IPS DF 19.7 (cell line): Measurements from ENCODE around the gene HOXA3.

Experiments used
- DNase-seq: peaks from one replicate; pipeline ENCODE4 v3.0.0-alpha.2; 2013; ENCODE audit warnings: low read depth, low spot score

Gene HOXA3

DNA sequence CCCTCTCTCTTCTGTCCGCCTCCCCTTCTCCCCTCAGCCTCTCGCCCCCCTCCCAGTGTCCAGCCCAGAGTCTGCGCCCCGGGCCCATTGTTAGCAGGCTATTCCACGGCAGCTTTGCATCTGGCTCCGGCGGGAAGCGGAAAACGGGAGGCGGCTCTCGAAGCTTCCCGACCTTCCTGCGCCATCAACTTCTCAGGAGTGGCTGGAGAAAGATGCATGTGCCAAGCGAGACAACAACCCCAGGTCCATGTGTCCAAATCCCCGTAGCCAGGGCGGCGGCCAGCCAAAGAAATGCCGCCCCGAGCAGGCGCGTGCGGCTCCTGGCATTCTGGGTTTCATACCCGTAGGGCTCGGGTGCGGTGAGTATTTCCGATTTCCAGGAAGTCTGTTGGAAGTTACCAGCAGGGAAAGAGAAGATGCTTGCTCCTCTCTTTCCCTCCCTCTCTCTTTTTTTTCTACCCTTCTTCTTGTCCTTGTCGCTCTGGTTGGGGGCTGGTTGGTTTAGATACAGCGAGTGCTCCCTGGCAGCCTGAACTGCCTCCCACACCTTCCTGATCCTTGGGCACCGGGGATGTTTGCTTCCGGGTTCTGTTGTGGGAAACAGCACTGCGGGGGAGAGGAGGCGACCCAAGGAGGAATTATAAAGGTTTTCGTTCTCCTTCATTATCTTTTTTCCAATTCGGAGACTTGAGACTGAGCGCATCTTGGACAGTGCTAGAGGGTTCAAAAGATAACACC, 48.7 kb downstream of the HOXA3 start:
- no peak for DNase-seq

GRCh38 chr7:27102581-27103442, 49.6 kb downstream of the HOXA3 start, which contains the start of gene HOXA2:
HOXA2 (minus strand) TSS chr7:27102683; CDS start chr7:27102500, 183 bp downstream.
- DNase-seq = no peak

- DNase-seq = no peak
Observed at GRCh38 chr7:27101957-27102580, 50.3 kb downstream of the HOXA3 start.

DNA sequence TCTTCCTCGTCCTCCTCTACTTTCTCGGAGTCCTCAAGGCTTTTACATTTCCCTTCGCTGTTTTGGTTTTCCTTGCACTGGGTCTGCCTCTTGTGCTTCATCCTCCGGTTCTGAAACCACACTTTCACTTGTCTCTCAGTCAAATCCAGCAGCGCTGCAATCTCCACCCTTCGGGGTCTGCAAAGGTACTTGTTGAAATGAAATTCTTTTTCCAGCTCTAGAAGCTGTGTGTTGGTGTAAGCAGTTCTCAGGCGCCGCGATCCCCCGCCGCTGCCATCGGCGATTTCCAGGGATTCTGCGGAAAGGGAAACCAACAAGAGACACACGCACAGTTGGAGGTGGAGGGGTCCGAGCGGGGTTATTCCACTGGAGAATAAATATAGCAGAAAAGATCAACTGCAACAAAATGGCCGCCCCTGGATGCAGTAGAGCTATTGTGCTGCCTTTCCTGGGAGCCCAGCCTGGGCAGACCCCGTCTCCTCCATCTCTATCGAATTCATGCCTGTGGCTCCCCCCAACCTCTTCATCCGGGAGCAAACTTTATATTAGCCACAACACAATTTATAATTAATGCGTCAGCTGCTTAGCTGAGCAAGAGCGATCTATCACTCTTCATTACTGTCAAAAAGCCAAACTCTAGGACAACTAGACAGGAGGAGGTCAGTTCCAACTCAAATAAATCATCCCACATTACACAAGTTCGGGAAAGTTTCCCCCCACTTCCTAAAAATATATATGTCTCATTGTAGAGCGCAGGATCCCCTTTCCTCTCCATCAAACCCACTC, 51.0 kb downstream of the HOXA3 start:
- no peak for DNase-seq

- no peak for DNase-seq
Observed at GRCh38 chr7:27100694-27101170, 51.7 kb downstream of the HOXA3 start.

DNA sequence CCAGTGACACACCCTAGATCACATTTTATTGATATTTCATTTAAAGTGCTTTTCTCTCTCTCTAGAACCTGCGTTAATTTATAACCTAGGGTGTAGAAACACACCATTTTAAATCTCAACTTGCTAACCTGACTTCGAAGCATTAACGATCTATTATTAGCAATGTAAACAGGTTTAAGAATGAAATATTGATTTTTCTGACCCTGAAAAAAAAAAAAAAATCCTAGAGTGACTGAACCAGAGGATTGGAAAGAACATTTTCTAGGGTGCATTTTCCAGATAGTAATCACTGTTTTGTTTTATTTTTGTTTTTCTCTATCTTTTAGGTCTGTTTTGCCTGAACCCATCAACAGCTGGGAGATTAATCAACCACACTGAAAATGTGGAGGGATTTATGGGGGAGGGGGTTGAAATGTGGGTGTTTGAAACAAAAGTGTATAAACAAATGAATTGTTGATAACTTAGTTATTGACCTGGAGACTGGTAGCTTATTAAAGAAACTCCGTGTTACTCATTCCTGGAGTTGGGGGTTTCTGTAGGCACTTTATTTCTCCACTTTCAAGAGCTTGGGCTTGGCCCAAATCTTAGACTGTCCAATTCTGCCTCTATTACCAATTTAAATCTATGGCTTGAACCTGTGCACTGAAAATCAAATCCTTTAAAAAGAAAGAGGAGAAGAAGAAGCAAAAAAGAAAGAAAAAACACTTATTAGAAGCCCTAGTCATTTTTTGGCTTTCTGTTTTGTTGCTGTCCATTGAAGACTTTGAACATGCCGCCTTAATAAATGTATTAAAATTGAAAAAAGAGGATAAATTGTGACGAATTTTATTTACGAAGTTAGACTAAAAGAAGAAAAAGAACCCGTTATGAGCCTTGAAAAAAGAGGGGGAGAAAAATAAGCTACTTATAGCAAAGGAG, 52.7 kb downstream of the HOXA3 start:
- no peak for DNase-seq

- no peak for DNase-seq
Observed at GRCh38 chr7:27098578-27099451, 53.6 kb downstream of the HOXA3 start.

DNA sequence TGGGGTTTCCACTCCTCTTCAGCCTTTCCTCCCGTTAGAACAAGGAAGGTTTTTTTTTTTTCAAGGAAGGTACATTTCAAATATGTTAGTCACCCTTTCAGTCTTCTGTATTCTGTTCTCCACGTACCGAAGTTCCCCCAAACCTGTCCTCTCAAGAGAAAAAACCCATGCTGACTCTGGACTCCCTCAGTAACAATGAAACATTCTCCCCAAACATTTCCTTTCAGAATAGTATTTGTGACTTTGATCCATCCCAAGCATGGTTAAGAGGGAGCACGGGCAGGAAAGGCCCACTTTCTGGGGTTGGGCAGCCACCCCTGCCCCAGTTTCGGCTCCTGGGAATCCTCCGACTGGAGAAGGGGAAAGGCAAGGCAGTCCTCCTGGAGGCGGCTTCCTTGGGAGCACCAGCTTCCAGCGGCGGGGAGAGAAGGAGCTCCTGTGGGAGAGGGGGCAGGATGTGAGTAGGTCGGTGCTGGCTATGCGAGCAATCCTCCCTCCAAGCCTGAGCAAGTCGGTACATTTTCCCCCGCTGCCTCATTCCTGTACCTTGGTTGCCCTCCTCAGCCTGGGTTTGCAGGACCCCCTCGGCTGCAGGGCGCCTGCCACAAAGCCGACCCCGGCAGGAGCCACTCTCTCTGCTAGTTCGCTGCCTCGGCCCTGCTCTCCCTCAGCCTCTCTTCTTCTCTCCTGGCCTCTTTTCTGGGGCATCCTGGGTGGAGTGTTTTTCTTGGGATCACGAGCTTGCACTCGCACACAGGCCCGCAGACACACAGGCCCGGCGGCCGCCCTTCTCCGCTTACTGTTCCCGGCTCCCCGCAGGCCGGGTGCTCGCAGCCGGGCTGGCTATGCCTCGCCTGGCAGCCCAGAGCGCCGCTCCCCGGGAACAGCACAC, 54.5 kb downstream of the HOXA3 start:
- DNase-seq = no peak

GRCh38 chr7:27096768-27097514, 55.4 kb downstream of the HOXA3 start:
- no peak for DNase-seq

DNA sequence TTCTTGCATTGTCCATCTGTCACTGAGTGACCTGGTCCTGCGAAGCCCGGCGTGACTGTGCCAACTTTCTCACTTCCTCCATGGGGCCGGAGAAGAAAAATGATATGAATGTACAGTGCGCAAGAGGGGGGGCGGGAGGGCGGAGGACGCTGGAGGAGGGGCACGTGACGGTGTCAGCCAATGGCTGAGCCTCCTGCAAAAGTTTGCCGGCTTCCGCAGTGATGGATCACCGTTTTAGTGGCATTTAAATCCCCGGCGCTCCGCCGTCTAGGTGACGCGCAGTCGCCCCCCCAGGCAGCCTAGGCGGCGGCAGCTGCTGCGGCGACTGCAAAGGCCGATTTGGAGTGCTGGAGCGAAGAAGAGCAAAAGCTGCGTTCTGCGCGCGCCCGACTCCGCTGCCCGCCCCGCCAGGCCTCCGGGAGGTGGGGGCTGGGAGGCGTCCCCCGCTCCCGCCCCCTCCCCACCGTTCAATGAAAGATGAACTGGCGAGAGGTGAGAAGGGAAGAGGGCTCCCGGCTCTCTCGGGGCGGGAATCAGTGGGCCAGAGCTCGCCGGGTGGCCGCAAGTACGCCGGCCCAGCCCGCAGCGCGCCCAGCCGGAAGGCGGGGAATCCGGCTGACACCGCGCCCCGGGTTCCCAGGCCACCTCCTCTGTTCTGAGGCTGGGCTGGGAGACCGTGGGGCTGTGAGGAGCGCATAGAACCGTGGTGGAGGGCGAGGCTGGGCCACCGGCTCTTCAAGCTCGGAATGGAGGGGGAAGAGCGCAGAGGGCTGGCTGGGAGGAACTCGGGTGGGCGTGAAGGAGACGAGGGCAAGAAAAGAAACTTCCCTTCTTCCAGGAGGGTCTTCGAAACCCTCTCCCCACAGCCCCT, 56.3 kb downstream of the HOXA3 start, which contains the start of gene HOXA1:
HOXA1 (minus strand) TSS at position 104 of the 871 bp plus-strand sequence; CDS start at position 16, 88 bp downstream.
- no peak for DNase-seq

DNA sequence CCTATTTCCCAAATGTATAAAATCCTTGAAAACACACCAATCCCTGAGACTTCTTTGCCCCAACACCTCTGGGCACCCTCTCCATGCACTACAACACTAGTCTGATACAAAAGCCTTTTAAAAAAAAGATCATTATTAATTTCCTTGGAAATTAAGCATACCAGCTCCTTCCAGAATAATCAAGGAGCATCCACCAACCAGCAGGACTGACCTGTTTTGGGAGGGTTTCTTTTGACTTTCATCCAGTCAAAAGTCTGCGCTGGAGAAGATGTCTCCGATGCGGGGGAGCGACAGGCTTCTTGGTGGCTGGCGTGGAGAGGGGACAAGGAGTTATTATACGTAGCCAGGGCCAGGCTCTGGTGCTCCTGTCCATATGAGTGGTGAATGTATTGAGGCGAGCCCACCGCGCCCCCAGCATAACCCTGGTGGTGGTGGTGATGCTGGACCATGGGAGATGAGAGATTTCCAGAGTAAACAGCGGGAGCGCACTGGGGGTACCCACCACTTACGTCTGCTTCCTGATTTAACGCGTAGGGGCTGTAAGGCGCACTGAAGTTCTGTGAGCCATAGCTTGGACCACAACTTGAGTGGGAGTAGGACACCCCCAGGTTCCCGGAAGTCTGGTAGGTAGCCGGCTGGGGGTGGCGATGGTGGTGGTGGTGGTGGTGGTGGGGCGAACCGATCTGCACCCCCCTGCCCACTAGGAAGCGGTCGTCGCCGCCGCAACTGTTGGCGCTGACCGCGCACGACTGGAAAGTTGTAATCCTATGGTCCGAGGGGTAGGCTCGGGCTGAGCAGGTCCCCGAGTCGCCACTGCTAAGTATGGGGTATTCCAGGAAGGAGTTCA, 57.1 kb downstream of the HOXA3 start:
- no peak for DNase-seq

DNA sequence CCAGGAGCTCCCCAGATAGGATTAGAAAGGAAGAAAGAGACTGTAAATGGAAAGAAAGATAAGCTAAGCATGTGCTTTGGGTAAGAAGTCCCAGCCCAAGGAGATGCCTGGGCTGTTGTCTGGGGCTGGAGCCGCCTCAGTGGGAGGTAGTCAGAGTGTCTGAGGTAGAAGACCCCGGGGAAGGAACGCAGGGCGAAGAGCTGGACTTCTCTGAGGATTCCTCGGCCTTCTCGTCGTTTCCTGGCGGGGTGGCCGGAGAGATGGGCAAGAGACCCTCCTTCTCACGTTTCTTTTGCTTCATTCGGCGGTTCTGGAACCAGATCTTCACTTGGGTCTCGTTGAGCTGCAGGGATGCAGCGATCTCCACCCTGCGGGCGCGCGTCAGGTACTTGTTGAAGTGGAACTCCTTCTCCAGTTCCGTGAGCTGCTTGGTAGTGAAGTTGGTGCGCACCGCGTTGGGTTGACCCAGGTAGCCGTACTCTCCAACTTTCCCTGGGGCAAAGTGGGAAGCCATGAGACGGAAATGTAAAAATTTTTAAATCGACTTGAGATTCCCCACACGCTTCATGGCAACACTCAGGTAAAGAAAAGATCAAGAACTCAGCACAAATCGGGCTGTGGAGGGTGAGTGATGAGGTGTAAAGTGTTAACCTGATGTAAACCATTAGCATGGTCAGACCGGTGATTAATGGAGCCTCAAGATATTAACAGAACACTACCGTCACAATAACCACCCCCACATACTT, 57.9 kb downstream of the HOXA3 start:
- no peak for DNase-seq

DNA sequence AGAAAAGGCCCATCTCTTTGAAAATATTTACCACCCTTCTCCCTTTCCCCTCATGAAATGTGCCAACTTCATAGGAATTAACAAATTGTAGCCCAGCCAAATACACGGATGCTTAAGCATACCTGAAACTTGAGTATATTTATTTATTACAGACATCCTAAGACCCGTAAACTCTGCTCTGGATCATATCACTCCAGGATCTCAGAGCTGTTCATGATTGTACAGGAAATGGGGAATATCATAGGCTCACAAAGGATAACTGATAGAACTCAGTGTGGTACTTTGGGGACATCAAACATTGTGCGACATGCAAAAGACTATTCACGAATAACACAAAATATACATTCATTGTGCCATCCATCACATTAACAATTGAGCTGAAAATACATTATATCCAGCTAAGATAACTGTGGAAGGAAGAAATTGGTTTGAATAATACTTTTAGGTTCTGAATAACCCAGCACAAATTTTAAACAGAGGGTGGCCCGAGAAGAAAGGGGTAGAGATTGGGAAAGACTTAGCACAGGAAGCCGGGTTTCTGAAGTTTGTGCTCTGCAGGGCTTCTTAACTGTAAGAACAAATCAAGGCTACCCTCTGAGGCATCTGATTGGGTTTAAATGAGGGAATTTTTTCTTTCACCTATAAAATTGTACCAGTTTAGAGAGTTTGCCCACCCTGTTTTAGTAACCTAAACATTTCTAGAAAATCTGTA, 59.0 kb downstream of the HOXA3 start:
- DNase-seq = no peak

- DNase-seq = no peak
Observed at GRCh38 chr7:27092819-27093110, 59.6 kb downstream of the HOXA3 start.
